Muscle of arm (tissue), 12 donors: Measurements from ENCODE around the gene ISOC2. TPM values are rescaled to one million over a fixed set of nuclear protein-coding genes. Genes with fewer than 3 reads are reported as not detected.
"Not testable (repeated sequence)": the region's sequence is repeated elsewhere in the genome, so short reads cannot be mapped to it uniquely, and the experiment has no call there.

ENCODE experiments used
- DNase-seq: peaks from one replicate; pipeline ENCODE4 v3.0.0-alpha.2; 2013
- polyA plus RNA-seq, 12 donors: library from polyadenylated mRNA; unstranded; fragments of 120-200 nt; gene quantifications; one replicate each; pipeline ENCODE4 v1.2.1, GENCODE V29; 2013; ENCODE audit not compliant: insufficient read length in 12 of 12

ISOC2 gene
- polyA plus RNA-seq, 12 donors, result 24.3 to 68.0 (median 27.9) TPM; not detected in 1

DNA sequence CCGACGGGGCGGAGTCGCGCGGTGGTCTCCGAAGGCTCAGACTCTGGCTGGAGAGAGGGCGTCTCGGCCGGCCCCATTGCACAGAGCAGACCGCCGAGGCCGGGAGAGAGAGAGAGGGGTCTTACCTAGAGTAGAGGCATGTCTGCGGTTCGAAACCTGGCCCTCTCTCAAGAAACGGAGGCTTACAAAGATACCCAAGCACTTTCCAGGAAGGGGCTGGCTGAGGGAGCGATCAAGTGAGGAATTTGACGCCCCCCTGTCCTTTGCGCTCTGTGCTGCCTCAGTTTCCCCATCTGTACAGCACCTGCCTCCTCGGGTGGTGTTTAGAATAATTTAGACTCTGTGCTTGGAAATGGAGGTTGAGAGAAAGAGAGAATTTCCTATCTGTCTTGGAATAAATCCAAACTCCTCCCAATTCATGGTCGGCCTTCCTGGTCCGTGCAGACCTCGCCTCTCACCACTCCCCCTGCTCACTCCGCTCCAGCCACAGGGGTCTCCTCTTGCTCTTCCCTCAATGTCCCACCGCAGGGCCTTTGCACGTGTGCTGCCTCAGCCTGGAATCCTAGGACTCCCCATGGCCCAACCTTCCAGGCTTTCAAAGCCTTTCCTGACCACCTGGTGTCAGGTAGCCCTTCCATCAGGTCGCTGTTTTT is 658 bp upstream of the ISOC2 start:
- DNase-seq, result peak; percentile 46

DNA sequence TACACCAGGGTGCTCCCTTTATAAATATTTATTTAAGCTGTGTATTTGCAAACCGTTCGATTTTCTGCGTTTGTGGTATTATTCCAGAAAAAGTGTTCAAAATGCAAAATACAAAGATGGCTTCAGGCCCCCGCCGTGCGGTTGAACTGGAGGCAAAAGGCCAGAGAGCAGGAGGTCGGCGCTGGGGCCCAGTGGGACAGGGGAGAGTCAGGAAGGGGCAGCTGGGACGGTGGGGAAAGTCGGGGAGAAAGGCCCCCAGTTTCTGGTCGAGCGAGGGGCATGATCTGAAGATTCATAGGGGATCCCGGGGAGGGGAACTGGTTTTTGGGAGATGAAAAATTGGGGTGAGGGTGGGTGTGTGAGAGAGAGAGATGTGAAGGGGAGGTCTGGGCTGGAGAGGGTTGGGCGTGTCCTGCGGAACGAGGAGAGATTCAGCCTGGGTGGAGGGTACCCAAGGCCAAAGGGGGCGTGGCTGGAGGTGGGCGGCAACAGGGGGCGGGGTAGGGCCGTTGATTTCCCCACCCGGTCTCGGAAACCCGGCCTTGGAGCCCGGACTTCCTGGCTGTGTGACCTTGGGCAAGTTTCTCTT is 678 bp downstream of the ISOC2 start:
- peak; percentile 92 for DNase-seq

DNA sequence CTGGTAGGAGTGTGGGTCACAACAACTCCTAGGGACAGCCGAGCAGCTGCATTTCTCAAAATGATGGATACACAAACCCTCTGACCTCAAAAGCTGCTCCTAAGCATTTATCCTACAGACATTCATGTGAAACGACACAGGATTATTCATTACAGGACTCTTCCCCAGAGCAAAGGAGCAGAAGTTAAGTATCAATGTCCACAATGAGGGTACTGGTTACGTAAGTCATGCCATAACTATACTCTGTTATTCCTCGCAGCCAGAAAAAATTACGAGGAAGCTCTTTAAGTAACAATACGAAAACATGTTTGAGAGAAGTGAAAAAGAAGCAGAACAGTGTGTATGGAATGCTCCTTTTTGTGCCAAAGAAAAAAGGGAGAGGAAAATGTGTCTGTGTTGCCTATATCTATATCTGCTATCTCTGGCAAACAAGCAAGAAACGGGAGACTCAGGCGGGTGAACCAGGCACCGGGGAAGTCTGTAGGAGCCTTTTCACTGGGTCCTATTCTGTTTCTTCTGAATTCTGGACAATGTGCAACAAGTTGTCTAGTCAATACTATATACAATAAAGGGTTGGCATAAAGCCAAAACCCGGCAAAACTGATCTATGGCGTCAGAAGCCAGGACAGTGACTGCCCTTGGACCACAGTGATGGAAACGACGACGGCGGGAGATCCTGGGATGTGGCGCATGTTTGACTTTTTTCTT is 1.3 kb downstream of the ISOC2 start:
- DNase-seq, result peak; percentile 53

DNA sequence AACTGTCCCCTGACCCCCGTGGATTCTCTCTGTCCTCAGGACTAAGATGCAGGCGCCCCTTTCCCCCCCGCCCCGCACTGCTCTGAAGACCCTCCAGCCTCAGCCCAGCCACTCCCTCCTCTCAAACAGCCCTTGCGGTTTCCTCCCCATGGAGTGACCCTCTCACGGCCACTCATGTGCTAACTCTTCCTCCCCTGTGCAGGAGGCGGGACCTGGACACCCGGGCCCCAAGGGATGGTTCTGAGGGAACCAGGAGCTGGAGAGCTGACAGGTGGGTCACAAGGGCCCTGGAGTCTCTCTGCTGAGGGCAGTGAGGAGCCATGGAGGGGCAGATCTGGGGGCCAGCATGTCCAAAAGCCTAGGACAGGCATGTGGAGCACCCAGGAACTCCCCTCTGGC is 1.9 kb downstream of the ISOC2 start:
- no peak for DNase-seq

- DNase-seq, result no peak
Measured at GRCh38 chr19:55457683-55458457, 3.6 kb downstream of the ISOC2 start.

DNA sequence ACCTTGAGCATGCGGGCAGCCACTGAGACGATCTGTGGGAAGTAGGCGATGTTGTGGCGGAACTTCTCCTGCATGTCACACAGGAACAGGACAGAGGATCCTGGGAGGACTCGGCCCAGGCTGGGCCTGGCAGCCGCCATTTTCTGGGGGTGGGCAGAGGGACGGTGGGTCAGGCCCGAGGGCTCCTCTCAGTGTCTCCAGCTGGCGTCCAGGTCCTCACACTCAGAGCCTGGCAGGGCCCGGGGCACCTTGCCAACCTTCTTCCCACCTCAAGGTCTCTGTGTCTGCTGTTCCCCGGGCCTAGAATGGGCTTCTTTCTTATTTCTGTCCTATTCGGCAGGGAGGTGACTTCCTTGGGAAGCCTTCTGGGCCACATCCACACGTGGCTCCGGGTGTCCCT is 5.1 kb downstream of the ISOC2 start:
- DNase-seq, result no peak

DNA sequence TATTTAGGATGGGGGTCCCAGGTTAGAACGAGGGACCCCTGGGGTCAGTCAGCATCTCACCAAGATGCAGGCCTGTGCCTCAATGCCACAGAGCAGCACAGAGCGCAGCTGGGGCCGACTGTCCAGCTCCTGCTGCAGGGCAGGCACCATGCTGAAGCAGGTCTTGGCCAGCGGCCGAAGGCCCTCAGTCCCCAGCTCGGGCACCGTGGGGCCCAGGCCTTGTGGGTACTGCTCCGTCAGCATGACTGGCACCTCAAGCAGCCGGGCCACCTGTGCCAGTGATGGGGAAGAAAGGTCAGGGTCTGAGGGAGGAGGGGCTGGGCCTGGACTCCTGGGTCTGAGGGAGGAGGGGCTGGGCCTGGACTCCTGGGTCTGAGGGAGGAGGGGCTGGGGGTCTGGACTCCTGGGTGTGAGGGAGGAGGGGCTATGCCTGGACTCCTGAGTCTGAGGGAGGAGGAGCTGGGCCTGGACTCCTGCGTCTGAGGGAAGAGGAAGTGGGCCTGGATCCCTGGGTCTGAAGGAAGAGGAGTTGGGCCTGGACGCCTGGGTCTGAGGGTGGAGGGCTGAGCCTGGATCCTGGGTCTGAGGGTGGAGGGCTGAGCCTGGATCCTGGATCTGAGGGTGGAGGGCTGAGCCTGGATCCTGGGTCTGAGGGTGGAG is 5.7 kb downstream of the ISOC2 start:
- DNase-seq, result no peak

DNA sequence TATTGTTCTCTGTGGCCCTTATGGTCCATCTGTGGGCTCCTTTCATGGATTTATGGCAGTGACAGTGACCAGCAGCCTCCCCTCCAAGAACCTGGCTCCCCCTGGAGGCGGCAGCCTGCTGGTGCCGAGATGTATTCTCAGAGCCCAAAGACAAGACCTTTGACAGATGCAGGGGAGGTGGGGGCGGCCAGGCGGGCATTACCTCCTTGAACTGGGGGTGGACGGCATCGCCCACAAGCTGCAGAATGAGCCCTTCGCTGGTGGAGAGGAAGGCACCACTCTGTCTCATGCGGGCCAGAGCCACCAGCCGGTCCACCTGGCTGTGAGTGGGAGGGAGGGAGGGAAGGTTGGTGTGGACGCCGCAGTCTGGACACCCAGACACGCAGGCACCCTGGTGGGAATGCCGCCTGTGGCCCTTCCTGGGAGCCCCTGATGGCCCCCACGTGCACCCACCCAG is 6.6 kb downstream of the ISOC2 start:
- DNase-seq, result no peak

- no peak for DNase-seq
Measured at GRCh38 chr19:55453511-55454260, 7.8 kb downstream of the ISOC2 start.

DNA sequence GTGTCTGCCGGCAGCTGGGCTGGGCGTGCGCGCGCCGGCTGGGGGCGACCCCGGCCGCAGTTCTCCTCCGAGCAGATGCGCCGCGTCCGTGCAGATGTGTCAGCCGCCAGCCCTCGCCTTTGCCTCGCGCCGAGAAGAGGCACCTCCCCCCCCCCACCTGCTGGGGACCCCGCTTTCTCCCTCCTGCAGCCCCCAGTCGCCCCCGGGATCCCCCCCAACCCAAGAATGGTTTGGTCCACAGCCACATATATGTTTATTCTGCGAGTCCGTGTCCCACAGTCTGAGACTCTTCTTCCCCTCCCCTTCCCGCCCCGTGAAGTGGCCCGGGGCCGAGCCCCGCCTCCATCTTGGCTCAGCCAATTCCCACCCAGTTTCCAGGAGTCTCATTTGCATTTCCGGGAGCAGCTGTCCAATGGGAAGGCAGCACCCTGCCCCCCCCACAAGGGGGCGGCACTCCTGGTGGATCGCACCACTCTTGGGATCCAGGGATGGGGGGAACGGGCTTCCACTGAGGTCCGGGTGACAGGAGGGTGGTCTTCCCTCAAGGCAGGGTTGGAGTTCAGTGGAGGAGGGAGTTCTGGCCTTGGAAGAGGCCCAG is 8.6 kb downstream of the ISOC2 start:
- DNase-seq, result peak; percentile 92

GRCh38 chr19:55451965-55452748 is 9.3 kb downstream of the ISOC2 start:
- DNase-seq, result no peak

DNA sequence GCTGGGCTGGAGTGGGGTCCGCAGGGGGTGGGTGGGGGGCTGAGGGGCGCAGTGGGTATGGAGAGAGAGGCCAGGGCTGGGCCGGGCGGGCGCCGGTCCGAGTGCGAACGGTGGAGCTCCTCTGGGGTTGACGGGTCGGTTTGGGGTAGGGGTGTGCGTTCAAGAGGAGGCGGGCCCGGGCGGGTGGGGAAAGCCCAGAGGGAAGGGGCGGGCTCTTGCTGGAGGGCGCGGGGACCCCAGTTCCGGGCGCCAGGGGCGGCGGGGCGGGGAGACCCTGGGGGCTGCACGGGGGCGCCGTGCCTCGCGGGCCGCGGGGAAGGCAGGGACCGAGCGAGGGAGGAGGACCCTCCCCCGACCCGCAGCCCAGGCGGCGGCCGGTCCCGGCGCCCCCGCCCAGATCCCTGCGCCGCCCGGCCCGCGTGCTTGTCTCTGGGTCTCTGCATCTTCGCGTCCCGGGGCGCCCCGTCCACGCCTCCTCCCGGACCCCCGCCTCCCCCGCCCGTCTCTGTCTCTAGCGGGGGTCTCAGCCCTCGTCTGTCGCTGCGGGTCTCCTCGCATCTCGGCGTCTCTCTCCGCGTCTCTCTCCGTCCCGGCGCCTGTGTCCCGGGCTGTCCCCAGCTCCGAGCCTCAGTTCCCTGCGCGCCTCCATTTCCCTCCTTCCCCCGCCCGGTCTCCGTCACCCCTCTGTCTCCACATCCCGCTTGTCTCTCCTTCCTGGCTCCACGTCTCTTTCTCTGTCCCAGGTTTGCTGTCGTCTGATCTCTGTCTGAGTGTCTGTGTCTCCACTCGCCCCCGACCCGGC is 10.1 kb downstream of the ISOC2 start:
- no peak for DNase-seq

GRCh38 chr19:55449469-55449868 is 12.0 kb downstream of the ISOC2 start:
- DNase-seq, result no peak

DNA sequence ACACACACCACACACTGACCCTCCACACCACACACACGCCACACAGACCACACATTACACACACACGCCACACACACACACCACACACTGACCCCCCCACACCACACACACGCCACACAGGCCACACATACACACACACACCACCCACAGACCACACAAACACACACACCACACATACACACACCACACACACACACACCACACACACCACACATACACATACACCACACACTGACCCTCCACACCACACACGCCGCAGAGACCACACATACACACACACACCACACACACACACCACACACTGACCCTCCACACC is 13.3 kb downstream of the ISOC2 start:
- not testable (repeated sequence) for DNase-seq

DNA sequence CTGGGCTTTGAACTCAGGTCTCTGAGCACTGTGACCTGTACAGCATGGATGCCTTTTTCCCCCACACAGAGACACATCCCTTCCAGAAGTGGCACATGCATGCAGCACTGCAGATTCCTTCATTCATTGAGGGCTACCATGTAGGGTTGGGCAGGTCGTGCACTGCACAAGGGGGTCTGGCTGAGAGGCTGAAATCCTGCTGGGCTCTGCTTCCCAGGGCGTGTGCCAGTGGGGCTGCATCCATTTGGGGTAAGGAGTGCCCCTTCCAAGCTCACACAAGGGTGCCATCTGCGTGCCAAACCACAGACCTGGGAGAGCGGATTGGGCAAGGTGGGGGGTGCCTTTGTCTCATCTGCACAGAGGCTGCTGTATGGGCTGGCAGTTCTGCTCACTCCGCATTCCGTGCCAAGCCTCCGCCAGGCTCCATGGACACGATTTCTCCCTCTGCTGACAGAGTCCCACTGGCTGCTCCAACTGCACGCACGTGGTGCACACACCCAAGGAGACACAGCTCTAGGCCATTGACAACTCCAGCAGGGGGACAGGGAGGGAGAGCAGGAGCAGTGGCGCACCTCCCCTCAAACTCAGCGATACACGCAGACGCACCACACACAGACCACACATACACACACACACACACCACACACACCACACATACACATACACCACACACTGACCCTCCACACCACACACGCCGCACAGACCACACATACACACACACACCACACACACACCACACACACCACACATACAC is 13.8 kb downstream of the ISOC2 start:
- no peak for DNase-seq

DNA sequence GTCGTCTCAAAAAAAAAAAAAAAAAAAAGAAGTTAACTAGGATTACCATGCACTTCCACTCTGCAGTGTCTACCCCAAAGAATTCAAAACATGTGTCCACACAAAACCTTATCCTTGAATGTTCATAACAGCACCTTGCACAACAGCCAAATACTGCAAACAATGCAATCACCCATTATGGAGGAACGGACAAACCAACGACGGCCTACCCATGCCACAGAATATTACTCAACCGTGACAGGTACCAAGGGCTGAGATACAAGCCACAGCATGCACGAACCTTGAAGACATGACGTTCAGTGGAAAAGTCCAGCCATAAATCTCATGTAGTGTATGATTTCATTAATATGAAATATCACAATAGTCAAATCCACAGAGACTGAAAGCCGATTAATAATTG is 15.4 kb downstream of the ISOC2 start:
- DNase-seq, result no peak

GRCh38 chr19:55444646-55445045 is 16.8 kb downstream of the ISOC2 start:
- no peak for DNase-seq

DNA sequence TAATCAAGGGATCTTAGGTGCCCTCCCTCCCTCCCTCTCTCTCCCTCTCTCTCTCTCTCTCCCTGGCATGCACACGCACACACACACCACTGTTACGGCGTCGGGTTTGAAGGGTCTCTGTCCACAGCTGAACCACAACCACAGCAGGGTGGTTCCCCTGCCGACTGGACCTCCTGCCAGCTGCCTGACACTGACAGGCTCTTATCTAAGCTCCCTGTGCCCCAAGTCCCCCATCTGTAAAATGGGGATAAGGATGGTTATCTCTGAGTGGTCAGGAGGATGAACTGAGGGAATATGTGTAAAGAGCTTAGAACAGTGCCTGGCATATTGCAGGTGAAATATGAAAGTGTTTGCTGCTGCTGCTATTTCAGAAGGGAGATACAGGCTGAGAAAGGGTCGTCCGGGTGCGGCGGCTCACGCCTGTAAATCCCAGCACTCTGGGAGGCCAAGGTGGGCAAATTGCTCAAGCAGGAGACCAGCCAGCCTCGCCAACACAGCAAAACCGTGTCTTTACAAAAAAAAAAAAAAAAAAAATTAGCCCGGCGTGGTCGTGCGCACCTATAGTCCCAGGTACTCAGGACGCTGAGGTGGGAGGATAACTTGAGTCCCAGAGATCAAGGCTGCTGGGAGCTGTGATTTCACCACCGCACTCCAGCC is 17.5 kb downstream of the ISOC2 start:
- DNase-seq, result no peak
